ENCODE measurements around the gene RPP30.
"Not testable (repeated sequence)": the region's sequence is repeated elsewhere in the genome, so short reads cannot be mapped to it uniquely, and the experiment has no call there.

Gene RPP30

GRCh38 chr10:90880059-90880719 lies 8.4 kb downstream of the RPP30 start:
- H3K4me1 ChIP-seq (ENCODE audit: control insufficient read depth, insufficient read depth, low read length); H3K9ac ChIP-seq (ENCODE audit: low read length); H3K4me3 ChIP-seq (ENCODE audit: low read length); H3K27me3 ChIP-seq (ENCODE audit: control insufficient read depth, insufficient read depth, low read length); H3K27ac ChIP-seq (ENCODE audit: low read depth, low read length); H3K36me3 ChIP-seq (ENCODE audit: control insufficient read depth, insufficient read depth, low read length): not testable (repeated sequence)

DNA sequence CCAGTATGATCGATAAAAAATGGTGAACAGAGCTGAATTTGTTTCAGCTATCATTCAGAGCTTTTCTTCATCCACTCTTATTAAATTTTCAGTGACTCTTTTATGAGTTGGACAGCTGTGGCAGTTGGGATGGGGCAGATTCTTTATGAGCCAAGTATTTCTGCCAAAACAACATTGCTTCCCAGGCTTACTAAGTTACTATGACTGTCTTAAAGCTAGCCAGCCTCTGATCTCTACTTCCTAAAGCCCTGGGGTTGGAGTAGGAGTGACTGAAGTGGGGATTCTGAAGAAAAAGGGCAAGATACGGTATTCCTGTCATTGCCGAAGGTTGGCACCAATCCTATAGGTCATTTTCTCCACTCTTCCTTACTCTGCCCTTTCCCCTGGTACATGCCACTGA lies 12.7 kb downstream of the RPP30 start:
- Histone ChIP-seq H3K4me3 (ENCODE audit: low read length) (no peak overlapping the region), H3K36me3 (ENCODE audit: control insufficient read depth, insufficient read depth, low read length) (peaks cover 5% of the 10 kb centered on the region), H3K27ac (ENCODE audit: low read depth, low read length) (no peak overlapping the region), H3K4me1 (ENCODE audit: control insufficient read depth, insufficient read depth, low read length) (no peaks in the 10 kb centered on the region), H3K27me3 (ENCODE audit: control insufficient read depth, insufficient read depth, low read length) (no peaks in the 10 kb centered on the region), H3K9ac (ENCODE audit: low read length) (no peak overlapping the region)

GRCh38 chr10:90885176-90885575 lies 13.4 kb downstream of the RPP30 start:
- no peaks in the 10 kb centered on the region for H3K27me3 ChIP-seq (ENCODE audit: control insufficient read depth, insufficient read depth, low read length)
- H3K4me1 ChIP-seq (ENCODE audit: control insufficient read depth, insufficient read depth, low read length), result no peaks in the 10 kb centered on the region
- no peak overlapping the region for H3K4me3 ChIP-seq (ENCODE audit: low read length)
- peaks cover 4% of the 10 kb centered on the region for H3K36me3 ChIP-seq (ENCODE audit: control insufficient read depth, insufficient read depth, low read length)
- no peak overlapping the region for H3K9ac ChIP-seq (ENCODE audit: low read length)
- no peak overlapping the region for H3K27ac ChIP-seq (ENCODE audit: low read depth, low read length)

DNA sequence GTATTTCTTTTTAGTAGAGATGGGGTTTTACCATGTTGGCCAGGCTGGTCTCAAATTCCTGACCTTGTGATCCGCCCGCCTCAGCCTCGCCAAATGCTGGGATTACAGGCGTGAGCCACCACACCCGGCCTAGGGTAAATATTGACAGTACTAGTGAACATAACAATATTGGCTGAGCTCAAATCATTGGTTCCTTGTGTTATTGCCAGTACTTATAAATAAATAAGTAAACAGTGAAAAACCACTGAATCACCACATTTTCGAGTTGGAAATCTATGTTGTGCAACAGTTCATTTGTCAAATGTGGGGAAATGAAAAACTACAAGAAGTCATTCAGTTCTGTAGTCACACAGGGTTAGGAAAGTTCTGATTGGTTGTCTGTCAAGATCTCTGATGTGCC lies 15.8 kb downstream of the RPP30 start:
- no peak overlapping the region for H3K9ac ChIP-seq (ENCODE audit: low read length)
- no peak overlapping the region for H3K27ac ChIP-seq (ENCODE audit: low read depth, low read length)
- H3K4me1 ChIP-seq (ENCODE audit: control insufficient read depth, insufficient read depth, low read length), result no peaks in the 10 kb centered on the region

DNA sequence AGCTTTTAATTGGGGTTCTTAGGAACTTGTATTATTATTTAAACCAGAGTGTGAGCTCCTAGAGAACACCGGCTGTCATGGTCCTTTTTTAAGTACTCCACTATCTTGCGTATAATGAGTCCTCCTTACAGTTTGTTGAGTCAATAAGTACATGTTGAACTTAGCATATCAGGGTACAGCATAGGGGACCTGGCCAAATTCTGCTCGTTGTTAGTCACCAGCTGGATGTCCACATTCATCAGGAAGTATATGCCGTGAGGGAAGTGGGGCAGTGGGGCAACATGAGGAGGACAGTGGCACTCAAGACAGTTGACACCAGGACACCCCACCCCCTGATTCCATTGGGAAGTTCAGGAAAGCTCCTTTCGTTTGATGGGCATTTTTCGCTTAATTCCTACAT lies 16.6 kb downstream of the RPP30 start:
- Histone ChIP-seq H3K9ac (ENCODE audit: low read length) (no peak overlapping the region), H3K27me3 (ENCODE audit: control insufficient read depth, insufficient read depth, low read length) (no peaks in the 10 kb centered on the region), H3K4me3 (ENCODE audit: low read length) (no peak overlapping the region), H3K27ac (ENCODE audit: low read depth, low read length) (no peak overlapping the region), H3K36me3 (ENCODE audit: control insufficient read depth, insufficient read depth, low read length) (peaks cover 7% of the 10 kb centered on the region), H3K4me1 (ENCODE audit: control insufficient read depth, insufficient read depth, low read length) (no peaks in the 10 kb centered on the region)

More for the DNA sequence above, 15.8 kb downstream of the RPP30 start:
- H3K36me3 ChIP-seq (ENCODE audit: control insufficient read depth, insufficient read depth, low read length), result peaks cover 7% of the 10 kb centered on the region
- H3K4me3 ChIP-seq (ENCODE audit: low read length), result no peak overlapping the region
- no peaks in the 10 kb centered on the region for H3K27me3 ChIP-seq (ENCODE audit: control insufficient read depth, insufficient read depth, low read length)

DNA sequence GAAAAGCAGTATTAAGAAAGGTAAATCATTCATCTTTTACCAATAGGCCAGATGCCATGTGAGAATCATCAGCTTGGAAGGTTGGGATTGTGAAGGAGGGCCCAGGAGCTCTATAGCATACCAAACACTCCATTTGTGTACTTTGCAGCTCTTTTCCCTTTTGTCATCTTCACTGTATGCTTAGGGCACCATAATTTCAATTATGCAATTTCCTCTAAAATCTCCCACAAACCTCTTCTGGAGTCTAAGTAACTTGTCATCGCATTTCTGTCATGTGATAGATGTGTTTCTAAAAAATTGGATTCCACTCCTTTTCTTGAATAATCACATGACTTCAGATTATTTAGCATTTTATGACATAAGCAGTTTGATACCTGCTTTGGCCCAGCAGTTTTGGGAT lies 17.9 kb downstream of the RPP30 start:
- Histone ChIP-seq H3K9ac (ENCODE audit: low read length) (no peak overlapping the region), H3K4me1 (ENCODE audit: control insufficient read depth, insufficient read depth, low read length) (no peaks in the 10 kb centered on the region), H3K27ac (ENCODE audit: low read depth, low read length) (no peak overlapping the region), H3K36me3 (ENCODE audit: control insufficient read depth, insufficient read depth, low read length) (peaks cover 9% of the 10 kb centered on the region), H3K4me3 (ENCODE audit: low read length) (no peak overlapping the region), H3K27me3 (ENCODE audit: control insufficient read depth, insufficient read depth, low read length) (no peaks in the 10 kb centered on the region)

DNA sequence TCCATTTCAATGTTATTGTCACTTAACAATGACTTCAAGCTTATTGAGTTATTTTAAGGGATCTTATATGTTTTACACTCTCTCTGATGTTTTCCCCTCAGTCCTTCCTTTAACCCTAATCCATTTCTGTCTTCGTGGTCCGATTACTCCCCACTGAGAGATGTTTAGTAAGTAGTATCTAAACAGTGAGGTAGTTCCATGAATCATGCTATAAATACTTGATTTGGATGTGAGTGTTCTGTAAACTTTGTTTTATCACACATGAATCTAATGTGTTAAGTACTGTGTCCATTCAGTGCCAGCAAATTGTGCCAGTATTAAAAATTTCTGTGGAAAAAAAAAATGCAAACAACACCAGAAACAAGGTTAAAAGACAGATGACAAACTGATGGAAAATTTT lies 18.6 kb downstream of the RPP30 start:
- Histone ChIP-seq H3K36me3 (ENCODE audit: control insufficient read depth, insufficient read depth, low read length) (peaks cover 12% of the 10 kb centered on the region), H3K27me3 (ENCODE audit: control insufficient read depth, insufficient read depth, low read length) (no peaks in the 10 kb centered on the region), H3K4me3 (ENCODE audit: low read length) (no peak overlapping the region), H3K4me1 (ENCODE audit: control insufficient read depth, insufficient read depth, low read length) (no peaks in the 10 kb centered on the region), H3K9ac (ENCODE audit: low read length) (no peak overlapping the region), H3K27ac (ENCODE audit: low read depth, low read length) (no peak overlapping the region)

DNA sequence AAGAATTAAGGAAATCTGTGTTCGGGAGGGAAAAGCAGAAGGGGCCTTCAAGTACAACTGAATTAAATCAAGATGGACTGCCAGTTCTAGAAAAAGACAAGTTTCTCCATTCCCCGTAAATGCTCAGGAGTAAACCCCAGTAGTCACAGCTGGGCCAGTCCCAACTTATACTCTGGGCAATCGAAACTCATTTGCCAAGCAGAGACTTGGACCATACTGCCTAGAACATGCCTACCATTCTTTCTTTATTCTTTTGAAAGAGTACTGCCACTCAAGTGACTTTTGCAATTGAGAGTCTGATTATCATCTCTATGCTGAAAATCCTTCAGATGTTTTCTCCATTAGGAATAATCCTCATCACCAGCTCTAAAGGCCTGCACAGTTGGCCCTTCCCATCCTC lies 21.4 kb downstream of the RPP30 start:
- H3K27ac ChIP-seq (ENCODE audit: low read depth, low read length), result no peak overlapping the region
- peaks cover 11% of the 10 kb centered on the region for H3K36me3 ChIP-seq (ENCODE audit: control insufficient read depth, insufficient read depth, low read length)
- H3K27me3 ChIP-seq (ENCODE audit: control insufficient read depth, insufficient read depth, low read length), result no peaks in the 10 kb centered on the region
- no peak overlapping the region for H3K9ac ChIP-seq (ENCODE audit: low read length)
- H3K4me1 ChIP-seq (ENCODE audit: control insufficient read depth, insufficient read depth, low read length), result no peaks in the 10 kb centered on the region
- no peak overlapping the region for H3K4me3 ChIP-seq (ENCODE audit: low read length)

GRCh38 chr10:90896916-90897315 lies 25.1 kb downstream of the RPP30 start:
- H3K27me3 ChIP-seq (ENCODE audit: control insufficient read depth, insufficient read depth, low read length); H3K4me3 ChIP-seq (ENCODE audit: low read length); H3K4me1 ChIP-seq (ENCODE audit: control insufficient read depth, insufficient read depth, low read length); H3K36me3 ChIP-seq (ENCODE audit: control insufficient read depth, insufficient read depth, low read length); H3K9ac ChIP-seq (ENCODE audit: low read length); H3K27ac ChIP-seq (ENCODE audit: low read depth, low read length): not testable (repeated sequence)

GRCh38 chr10:90905925-90906324 lies 34.2 kb downstream of the RPP30 start:
- no peak overlapping the region for H3K9ac ChIP-seq (ENCODE audit: low read length)
- no peak overlapping the region for H3K27ac ChIP-seq (ENCODE audit: low read depth, low read length)
- no peak overlapping the region for H3K4me3 ChIP-seq (ENCODE audit: low read length)
- no peaks in the 10 kb centered on the region for H3K4me1 ChIP-seq (ENCODE audit: control insufficient read depth, insufficient read depth, low read length)
- H3K36me3 ChIP-seq (ENCODE audit: control insufficient read depth, insufficient read depth, low read length), result no peaks in the 10 kb centered on the region
- H3K27me3 ChIP-seq (ENCODE audit: control insufficient read depth, insufficient read depth, low read length), result no peaks in the 10 kb centered on the region

DNA sequence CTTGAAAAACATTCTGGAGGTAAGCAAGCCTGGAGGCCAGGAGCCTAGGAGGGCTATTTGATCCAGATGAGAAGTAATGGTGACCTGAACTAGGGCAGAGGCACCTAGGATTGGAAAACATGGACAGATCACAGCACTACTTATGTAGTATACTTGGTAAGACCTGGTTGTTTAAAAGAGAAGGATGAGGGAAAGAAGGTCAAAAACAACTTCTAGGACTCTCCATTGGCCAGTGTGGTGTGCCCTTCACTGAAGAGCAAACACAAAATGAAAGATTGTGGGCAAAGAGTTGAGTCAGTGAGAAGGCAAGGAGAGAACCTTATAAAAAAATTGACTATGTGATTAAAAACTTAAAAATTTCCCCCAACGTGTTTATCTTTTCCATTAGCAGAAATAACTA lies 34.8 kb downstream of the RPP30 start:
- no peak overlapping the region for H3K9ac ChIP-seq (ENCODE audit: low read length)
- H3K4me3 ChIP-seq (ENCODE audit: low read length), result no peak overlapping the region
- H3K4me1 ChIP-seq (ENCODE audit: control insufficient read depth, insufficient read depth, low read length), result no peaks in the 10 kb centered on the region
- H3K27me3 ChIP-seq (ENCODE audit: control insufficient read depth, insufficient read depth, low read length), result no peaks in the 10 kb centered on the region
- no peak overlapping the region for H3K27ac ChIP-seq (ENCODE audit: low read depth, low read length)
- H3K36me3 ChIP-seq (ENCODE audit: control insufficient read depth, insufficient read depth, low read length), result no peaks in the 10 kb centered on the region

- Histone ChIP-seq H3K27ac (ENCODE audit: low read depth, low read length) (no peak overlapping the region), H3K36me3 (ENCODE audit: control insufficient read depth, insufficient read depth, low read length) (no peaks in the 10 kb centered on the region), H3K27me3 (ENCODE audit: control insufficient read depth, insufficient read depth, low read length) (no peaks in the 10 kb centered on the region), H3K4me3 (ENCODE audit: low read length) (no peak overlapping the region), H3K4me1 (ENCODE audit: control insufficient read depth, insufficient read depth, low read length) (no peaks in the 10 kb centered on the region), H3K9ac (ENCODE audit: low read length) (no peak overlapping the region)
Observed at GRCh38 chr10:90911133-90912051, 39.6 kb downstream of the RPP30 start.

GRCh38 chr10:90912174-90912573 lies 40.4 kb downstream of the RPP30 start:
- Histone ChIP-seq H3K36me3 (ENCODE audit: control insufficient read depth, insufficient read depth, low read length) (no peaks in the 10 kb centered on the region), H3K27me3 (ENCODE audit: control insufficient read depth, insufficient read depth, low read length) (no peaks in the 10 kb centered on the region), H3K4me3 (ENCODE audit: low read length) (no peak overlapping the region), H3K27ac (ENCODE audit: low read depth, low read length) (no peak overlapping the region), H3K4me1 (ENCODE audit: control insufficient read depth, insufficient read depth, low read length) (no peaks in the 10 kb centered on the region), H3K9ac (ENCODE audit: low read length) (no peak overlapping the region)
